IMR-90 (cell line): ENCODE data around the gene CLEC10A. TPM values are rescaled to one million over a fixed set of nuclear protein-coding genes. Genes with fewer than 3 reads are reported as not detected.

ENCODE experiments used
- ATAC-seq: fragments of 200-7000 bp; cut with Tn5 transposase; 2 replicates; pipeline ENCODE4 v1.9.1; 2020; ENCODE audit warnings: low read depth, mild to moderate bottlenecking, moderate library complexity
- Bru-seq: library from RNA; stranded (reverse); fragments of 400-500 nt; gene quantifications from one replicate; lab custom pipeline; 2021; lab: Mats Ljungman, UMichigan
- BruChase-seq, 2 experiments: library from RNA; stranded (reverse); fragments of 400-500 nt; gene quantifications; one replicate each; lab custom pipeline; 2021; lab: Mats Ljungman, UMichigan
- BruUV-seq: library from RNA; stranded (reverse); fragments of 400-500 nt; replicated peaks from 2 replicates; lab custom pipeline; 2021; lab: Mats Ljungman, UMichigan
- CTCF ChIA-PET: fragments of 300-600 bp; formaldehyde crosslinking; extraction: SDS; loops from one replicate; lab custom pipeline; 2021; ENCODE audit warnings: antibody characterized with exemption; lab: Yijun Ruan, JAX
- POLR2A ChIA-PET: fragments of 300-600 bp; sonication (Branson Sonifier 250); formaldehyde crosslinking; loops from one replicate; lab custom pipeline; 2022; ENCODE audit warnings: antibody characterized with exemption; ENCODE audit not compliant: unreplicated experiment; lab: Charles Lee
- DNase-seq: peaks from one replicate; pipeline ENCODE4 v3.0.0; 2013
- H2AFZ ChIP-seq: replicated peaks from 2 replicates; pipeline ENCODE3; 2013; ENCODE audit warnings: low read length, mild to moderate bottlenecking; ENCODE audit not compliant: poor library complexity
- H2AK5ac ChIP-seq: 2 replicates; pipeline ENCODE4 v1.6.1; 2013; ENCODE audit warnings: low read depth, low read length, inconsistent platforms
- H2AK9ac ChIP-seq: replicated peaks from 2 replicates; pipeline ENCODE3; 2013; ENCODE audit warnings: mild to moderate bottlenecking, low read depth, low read length, moderate library complexity; ENCODE audit not compliant: poor library complexity
- H2BK120ac ChIP-seq: 2 replicates; pipeline ENCODE4 v1.6.1; 2013; ENCODE audit warnings: low read depth, low read length, inconsistent platforms
- H2BK15ac ChIP-seq: 3 replicates; pipeline ENCODE4 v1.6.1; 2013; ENCODE audit warnings: low read depth, low read length, inconsistent platforms
- H2BK20ac ChIP-seq: 2 replicates; pipeline ENCODE4 v1.6.1; 2013; ENCODE audit warnings: low read depth, mild to moderate bottlenecking, inconsistent platforms, low read length, moderate library complexity
- H2BK5ac ChIP-seq: 2 replicates; pipeline ENCODE4 v1.6.1; 2013; ENCODE audit warnings: mild to moderate bottlenecking, low read depth, low read length, inconsistent platforms; ENCODE audit not compliant: poor library complexity, severe bottlenecking
- H3K14ac ChIP-seq: replicated peaks from 2 replicates; pipeline ENCODE4 v1.6.1; 2013; ENCODE audit warnings: low read depth, low read length, inconsistent platforms
- H3K18ac ChIP-seq: 2 replicates; pipeline ENCODE4 v1.6.1; 2013; ENCODE audit warnings: low read depth, low read length, control low read depth
- H3K23ac ChIP-seq: 2 replicates; pipeline ENCODE4 v1.6.1; 2013; ENCODE audit warnings: low read depth, low read length, inconsistent platforms
- H3K27ac ChIP-seq: 2 replicates; pipeline ENCODE4 v1.5.1; 2013; ENCODE audit warnings: mild to moderate bottlenecking, control low read depth, low read length; ENCODE audit not compliant: insufficient read depth
- H3K27me3 ChIP-seq: 2 replicates; pipeline ENCODE4 v1.6.1; 2013; ENCODE audit warnings: low read length; ENCODE audit not compliant: control insufficient read depth, insufficient read depth
- H3K36me3 ChIP-seq: 2 replicates; pipeline ENCODE4 v1.6.1; 2013; ENCODE audit warnings: low read length, mixed read lengths; ENCODE audit not compliant: control insufficient read depth, insufficient read depth
- H3K4ac ChIP-seq: 2 replicates; pipeline ENCODE4 v1.6.1; 2013; ENCODE audit warnings: low read depth, low read length, inconsistent platforms
- H3K4me1 ChIP-seq: 2 replicates; pipeline ENCODE4 v1.6.1; 2013; ENCODE audit warnings: low read length, mixed read lengths; ENCODE audit not compliant: control insufficient read depth, insufficient read depth
- H3K4me2 ChIP-seq: 2 replicates; pipeline ENCODE4 v1.6.1; 2013; ENCODE audit warnings: low read depth, mild to moderate bottlenecking, control low read depth, low read length, moderate library complexity
- H3K4me3 ChIP-seq: 2 replicates; pipeline ENCODE4 v1.5.1; 2013; ENCODE audit warnings: low read depth, mild to moderate bottlenecking, control low read depth, low read length, moderate library complexity; ENCODE audit not compliant: insufficient read depth
- H3K56ac ChIP-seq: 2 replicates; pipeline ENCODE4 v1.6.1; 2013; ENCODE audit warnings: low read length, inconsistent platforms; ENCODE audit not compliant: insufficient read depth; ENCODE audit errors: extremely low read depth
- H3K79me1 ChIP-seq, 2 experiments: 2 replicates each; pipeline ENCODE4 v1.6.1; 2013; ENCODE audit warnings: low read length in 2 of 2, inconsistent platforms in 1 of 2, low read depth in 1 of 2
- H3K9ac ChIP-seq: 2 replicates; pipeline ENCODE4 v1.6.1; 2013; ENCODE audit warnings: low read depth, low read length, control low read depth
- H3K9me1 ChIP-seq: 2 replicates; pipeline ENCODE4 v1.6.1; 2013; ENCODE audit warnings: low read length, inconsistent platforms; ENCODE audit not compliant: insufficient read depth
- H3K9me3 ChIP-seq: 2 replicates; pipeline ENCODE4 v1.6.1; 2013; ENCODE audit warnings: low read length; ENCODE audit not compliant: control insufficient read depth, insufficient read depth
- H4K20me1 ChIP-seq: 2 replicates; pipeline ENCODE4 v1.6.1; 2013; ENCODE audit warnings: low read length, inconsistent platforms; ENCODE audit not compliant: insufficient read depth
- H4K5ac ChIP-seq: 2 replicates; pipeline ENCODE4 v1.6.1; 2013; ENCODE audit warnings: mild to moderate bottlenecking, low read depth, low read length, control low read depth
- H4K8ac ChIP-seq, 2 experiments: 2 replicates each; pipeline ENCODE4 v1.6.1; 2013; ENCODE audit warnings: low read depth in 2 of 2, low read length in 2 of 2, control low read depth in 1 of 2, inconsistent platforms in 1 of 2
- H4K91ac ChIP-seq: 2 replicates; pipeline ENCODE4 v1.6.1; 2013; ENCODE audit warnings: low read depth, low read length, inconsistent platforms; ENCODE audit not compliant: insufficient read depth
- FOS ChIP-seq: fragments of 150-350 bp; IDR thresholded peaks from 2 replicates; pipeline ENCODE4 v1.6.1; 2016; ENCODE audit warnings: low read depth, low read length
- MAFK ChIP-seq: IDR thresholded peaks from 2 replicates; pipeline ENCODE4 v1.6.1; 2012; ENCODE audit warnings: low read depth, low read length, improper control_type of control experiment
- MAZ ChIP-seq: IDR thresholded peaks from 2 replicates; pipeline ENCODE4 v1.6.1; 2012; ENCODE audit warnings: low read depth, mild to moderate bottlenecking, low read length, improper control_type of control experiment, moderate library complexity, borderline replicate concordance
- MXI1 ChIP-seq: IDR thresholded peaks from 2 replicates; pipeline ENCODE4 v1.6.1; 2012; ENCODE audit warnings: low read depth, mild to moderate bottlenecking, low read length, moderate library complexity, borderline replicate concordance
- RCOR1 ChIP-seq: IDR thresholded peaks from 2 replicates; pipeline ENCODE4 v1.6.1; 2012; ENCODE audit warnings: mild to moderate bottlenecking, low read length, improper control_type of control experiment; ENCODE audit not compliant: insufficient replicate concordance
- RFX5 ChIP-seq: IDR thresholded peaks from 2 replicates; pipeline ENCODE4 v1.8.0; 2012; ENCODE audit warnings: low read depth, mild to moderate bottlenecking, low read length, moderate library complexity
- WGBS, 2 experiments: methylation state at CpG; one replicate each; pipeline versions ENCODE4 v1.1.5 to v1.1.7; 2013; ENCODE audit warnings: missing lambda C conversion rate in 2 of 2; ENCODE audit not compliant: insufficient read length in 1 of 2; ENCODE audit errors: extremely low coverage in 2 of 2; 5-methylcytosine and 5-hydroxymethylcytosine counted together
- dilution Hi-C: fragments of 300-500 bp; cut with HindIII; formaldehyde crosslinking; loops from one replicate; pipeline ENCODE4 v1.14.3; 2018; ENCODE audit warnings: low sequenced_read_pairs; ENCODE audit not compliant: unreplicated experiment
- in situ Hi-C: fragments of 300-500 bp; cut with MboI; formaldehyde crosslinking; loops from 3 replicates; pipeline ENCODE4 v1.14.3; 2019; ENCODE audit warnings: low sequenced_read_pairs, inconsistent platforms, mixed read lengths
- intact Hi-C: fragments of 100-400 bp; cut with micrococcal nuclease; formaldehyde crosslinking; loops from 2 replicates; pipeline ENCODE4 v1.10.0; 2022
- long read RNA-seq: library from polyadenylated mRNA; unstranded; transcript quantifications from one replicate; pipeline ENCODE4 v2.0.0, GENCODE V29; 2021; ENCODE audit not compliant: unreplicated experiment
- polyA plus RNA-seq, 3 experiments: library from polyadenylated mRNA; depleted of rRNA; stranded (reverse); fragments of >200 nt; gene quantifications; 2 replicates each; pipeline ENCODE4 v1.2.3, GENCODE V29; 2012; ENCODE audit warnings: low replicate concordance in 1 of 3
- total RNA-seq: library from RNA; depleted of rRNA; stranded (reverse); fragments of >200 nt; gene quantifications from 2 replicates; pipeline ENCODE4 v1.2.3, GENCODE V29; 2012; rRNA removed
- TF ChIP-seq, protein P1 (sequence below): conservative IDR thresholded peaks from 2 replicates; pipeline ENCODE4 v1.5.1; 2012; ENCODE audit warnings: mild to moderate bottlenecking, low read depth, low read length, improper control_type of control experiment

The CLEC10A gene, protein sequence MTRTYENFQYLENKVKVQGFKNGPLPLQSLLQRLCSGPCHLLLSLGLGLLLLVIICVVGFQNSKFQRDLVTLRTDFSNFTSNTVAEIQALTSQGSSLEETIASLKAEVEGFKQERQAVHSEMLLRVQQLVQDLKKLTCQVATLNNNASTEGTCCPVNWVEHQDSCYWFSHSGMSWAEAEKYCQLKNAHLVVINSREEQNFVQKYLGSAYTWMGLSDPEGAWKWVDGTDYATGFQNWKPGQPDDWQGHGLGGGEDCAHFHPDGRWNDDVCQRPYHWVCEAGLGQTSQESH
- not detected in 2 replicates for total RNA-seq
- polyA plus RNA-seq (2012; rRNA removed): not detected in 2 replicates
- not detected in 2 replicates for polyA plus RNA-seq (2012; cell fraction: cytosol; rRNA removed)
- not detected in 2 replicates for polyA plus RNA-seq (2012; cell fraction: nucleus; rRNA removed; ENCODE audit: low replicate concordance)
- Bru-seq, nascent RNA: not detected
- BruChase-seq, experiment 1, labeled RNA remaining after a 6-hour chase: not detected
- BruChase-seq, experiment 2, labeled RNA remaining after a 2-hour chase: not detected
- long read RNA-seq: 0 reads

DNA sequence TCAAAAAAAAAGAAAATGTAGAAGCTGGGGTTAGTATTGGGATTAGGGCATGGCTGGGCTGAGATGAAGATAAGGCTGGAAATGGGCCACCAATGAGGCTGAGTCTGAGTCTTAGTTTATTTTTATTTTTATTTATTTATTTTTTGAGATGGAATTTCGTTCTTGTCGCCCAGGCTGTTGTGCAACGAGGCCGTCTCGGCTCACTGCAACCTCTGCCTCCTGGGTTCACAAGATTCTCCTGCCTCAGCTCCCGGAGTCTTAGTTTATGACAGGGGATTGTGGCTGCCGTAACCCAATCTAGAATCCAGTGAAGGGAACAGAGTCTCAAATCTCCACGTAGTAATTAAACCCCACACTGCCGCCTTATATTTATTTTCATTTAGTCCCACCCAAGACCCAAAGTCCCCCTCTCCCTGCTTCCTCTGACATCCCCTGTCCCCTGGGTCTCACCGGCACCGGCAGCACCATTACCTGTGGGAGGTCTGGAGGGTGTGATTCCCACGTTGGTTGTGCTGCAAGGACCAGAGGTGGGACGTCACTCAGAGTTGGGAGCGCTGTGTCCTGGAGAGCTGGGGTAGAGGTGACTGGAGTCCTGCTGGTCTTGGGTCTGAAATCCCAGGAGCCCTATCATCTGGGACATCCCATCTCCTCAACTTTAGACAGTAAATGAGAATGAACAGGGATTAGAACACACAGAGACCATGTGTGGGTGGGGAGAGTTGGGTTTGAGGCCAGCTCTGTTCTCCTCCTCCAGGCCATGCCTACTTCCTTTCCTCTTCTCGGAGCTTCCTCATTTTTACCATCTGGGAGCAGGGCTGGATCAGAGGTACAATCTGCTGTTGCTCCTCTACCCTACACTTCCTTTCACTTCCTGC is at the start of gene CLEC10A:
TSS of gene CLEC10A (minus strand) at position 671 of the 875 bp plus-strand sequence. CDS start 1,439 bp downstream, outside the sequence.
- dilution Hi-C loops (no loop called here), in situ Hi-C loops (no loop called here), intact Hi-C loops (no loop called here)
- H4K20me1 ChIP-seq: no peaks in the 10 kb centered on the region
- no peak within 1 kb of the TSS for H2AK9ac ChIP-seq
- DNase-seq (no peak), ATAC-seq (no peak)
- ChIA-PET POLR2A (no interaction called here), CTCF (interaction anchor here (1.9 kb wide), 1 partner anchor 34 kb away, joined by 5 read pairs; no protein-coding TSS in a partner anchor)
- no peak within 1 kb of the TSS for H3K18ac ChIP-seq
- H3K4ac ChIP-seq: no peak within 1 kb of the TSS
- H4K91ac ChIP-seq: no peak within 1 kb of the TSS
- no peak within 1 kb of the TSS for H2BK120ac ChIP-seq
- H2AK5ac ChIP-seq: no peak within 1 kb of the TSS
- H3K9me3 ChIP-seq: no peaks in the 10 kb centered on the region
- no CpG with 5 or more reads among the region's 15 CpGs for WGBS, 2 experiments
- BruUV-seq: no TSS peak
- H3K79me1 ChIP-seq: no peaks in the 10 kb centered on the region
- TF ChIP-seq RFX5 (no peak), RCOR1 (no peak), MAZ (no peak), FOS (no peak), MAFK (no peak), MXI1 (no peak)
- TF ChIP-seq, protein P1, sequence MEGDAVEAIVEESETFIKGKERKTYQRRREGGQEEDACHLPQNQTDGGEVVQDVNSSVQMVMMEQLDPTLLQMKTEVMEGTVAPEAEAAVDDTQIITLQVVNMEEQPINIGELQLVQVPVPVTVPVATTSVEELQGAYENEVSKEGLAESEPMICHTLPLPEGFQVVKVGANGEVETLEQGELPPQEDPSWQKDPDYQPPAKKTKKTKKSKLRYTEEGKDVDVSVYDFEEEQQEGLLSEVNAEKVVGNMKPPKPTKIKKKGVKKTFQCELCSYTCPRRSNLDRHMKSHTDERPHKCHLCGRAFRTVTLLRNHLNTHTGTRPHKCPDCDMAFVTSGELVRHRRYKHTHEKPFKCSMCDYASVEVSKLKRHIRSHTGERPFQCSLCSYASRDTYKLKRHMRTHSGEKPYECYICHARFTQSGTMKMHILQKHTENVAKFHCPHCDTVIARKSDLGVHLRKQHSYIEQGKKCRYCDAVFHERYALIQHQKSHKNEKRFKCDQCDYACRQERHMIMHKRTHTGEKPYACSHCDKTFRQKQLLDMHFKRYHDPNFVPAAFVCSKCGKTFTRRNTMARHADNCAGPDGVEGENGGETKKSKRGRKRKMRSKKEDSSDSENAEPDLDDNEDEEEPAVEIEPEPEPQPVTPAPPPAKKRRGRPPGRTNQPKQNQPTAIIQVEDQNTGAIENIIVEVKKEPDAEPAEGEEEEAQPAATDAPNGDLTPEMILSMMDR: no peak
- H3K36me3 ChIP-seq: no peaks in the 10 kb centered on the region
- H3K4me1 ChIP-seq: no peaks in the 10 kb centered on the region
- no peak within 1 kb of the TSS for H3K4me3 ChIP-seq
- H2AFZ ChIP-seq: no peak within 1 kb of the TSS
- H3K23ac ChIP-seq: no peak within 1 kb of the TSS
- H2BK15ac ChIP-seq: no peak within 1 kb of the TSS
- no peak within 1 kb of the TSS for H4K8ac ChIP-seq
- no peak within 1 kb of the TSS for H3K4me2 ChIP-seq
- H3K27me3 ChIP-seq: peaks cover 8% of the 10 kb centered on the region
- no peaks in the 10 kb centered on the region for H3K9me1 ChIP-seq
- H4K5ac ChIP-seq: no peak within 1 kb of the TSS
- no peak within 1 kb of the TSS for H2BK5ac ChIP-seq
- H2BK20ac ChIP-seq: no peak within 1 kb of the TSS
- H3K14ac ChIP-seq: no peak within 1 kb of the TSS
- H3K27ac ChIP-seq: no peak within 1 kb of the TSS
- H3K56ac ChIP-seq: no peak within 1 kb of the TSS
- H3K9ac ChIP-seq: no peak within 1 kb of the TSS
